GM21825 (cell line): ENCODE measurements around the gene ZNF567.

Experiments used
- ATAC-seq: cut with Tn5 transposase; IDR thresholded peaks from one replicate; pipeline ENCODE4 v1.9.1; 2021; ENCODE audit warnings: mild to moderate bottlenecking, moderate library complexity; ENCODE audit not compliant: unreplicated experiment

The ZNF567 gene

GRCh38 chr19:36750066-36750691, 62.8 kb downstream of the ZNF567 start:
- ATAC-seq = no peak
